NCI-H187 (cell line): ENCODE data around the gene UBE2F.
A peak's percentile ranks its signal among the peaks of the same experiment; 100 is the strongest.

ENCODE experiments used
- DNase-seq, 2 experiments: peaks; one replicate each; lab custom pipeline; 2025; lab: John Stamatoyannopoulos, UW

UBE2F gene

GRCh38 chr2:237966565-237967462 is at the start of gene UBE2F:
Gene UBE2F (plus strand): TSS chr2:237967014. CDS start chr2:237973108, 6,094 bp downstream.
- peak; percentile 59 to 76 for DNase-seq

DNA sequence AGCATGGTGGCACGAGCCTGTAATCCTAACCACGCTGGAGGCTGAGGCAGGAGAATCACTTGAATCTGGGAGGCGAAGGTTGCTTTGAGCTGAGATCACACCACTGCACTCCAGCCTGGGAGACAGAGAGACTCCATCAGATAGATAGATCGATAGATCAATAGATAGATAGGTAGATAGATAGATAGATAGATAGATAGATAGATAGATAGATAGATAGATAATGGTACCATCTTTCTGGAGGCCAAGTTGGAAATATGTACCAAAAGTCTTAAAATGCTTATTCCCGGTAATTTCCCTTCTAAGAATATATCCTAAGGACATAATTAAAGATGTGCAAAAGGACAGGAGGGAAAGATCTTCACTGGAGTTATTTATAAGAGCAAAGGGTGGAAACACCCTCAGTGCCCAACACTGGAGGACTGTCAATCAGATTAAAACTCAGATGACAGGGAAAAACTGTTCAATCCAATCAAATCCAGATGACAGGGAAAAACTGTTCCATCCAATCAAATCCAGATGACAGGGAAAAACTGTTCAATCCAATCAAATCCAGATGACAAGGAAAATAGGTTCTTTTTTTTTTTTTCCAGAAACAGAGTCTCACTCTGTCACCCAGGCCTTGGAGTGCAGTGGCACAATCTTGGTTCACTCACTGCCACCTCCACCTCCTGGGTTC is 49.0 kb upstream of the UBE2F start:
- DNase-seq = no peak

DNA sequence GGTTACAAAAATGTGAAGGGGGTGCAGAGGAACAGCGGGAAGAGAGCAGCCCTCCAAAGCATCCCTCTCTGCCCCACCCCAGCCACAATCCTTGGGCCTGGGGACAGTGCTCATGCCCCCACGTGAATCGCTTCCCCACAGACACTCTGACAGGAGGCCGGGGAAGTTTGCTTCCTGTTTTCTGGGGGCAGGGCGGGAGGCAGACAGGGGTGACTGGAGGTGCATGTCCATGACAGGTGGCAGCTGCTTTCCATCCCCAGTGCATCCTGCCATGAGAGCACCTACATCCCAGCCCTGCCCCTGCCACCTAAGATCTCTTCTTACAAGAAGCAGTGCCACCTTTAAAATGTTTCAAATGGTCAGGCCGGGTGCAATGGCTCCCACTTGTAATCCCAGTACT is 47.2 kb upstream of the UBE2F start:
- DNase-seq = no peak

- no peak for DNase-seq
These were observed 46.1 kb upstream of the UBE2F start for GRCh38 chr2:237920673-237921072.

- no peak for DNase-seq
These were observed 44.8 kb upstream of the UBE2F start for GRCh38 chr2:237921967-237922492.

GRCh38 chr2:237922641-237923361 is 44.0 kb upstream of the UBE2F start:
- DNase-seq = no peak

GRCh38 chr2:237923481-237924163 is 43.2 kb upstream of the UBE2F start:
- DNase-seq = no peak

GRCh38 chr2:237924164-237924534 is 42.7 kb upstream of the UBE2F start:
- DNase-seq = no peak

DNA sequence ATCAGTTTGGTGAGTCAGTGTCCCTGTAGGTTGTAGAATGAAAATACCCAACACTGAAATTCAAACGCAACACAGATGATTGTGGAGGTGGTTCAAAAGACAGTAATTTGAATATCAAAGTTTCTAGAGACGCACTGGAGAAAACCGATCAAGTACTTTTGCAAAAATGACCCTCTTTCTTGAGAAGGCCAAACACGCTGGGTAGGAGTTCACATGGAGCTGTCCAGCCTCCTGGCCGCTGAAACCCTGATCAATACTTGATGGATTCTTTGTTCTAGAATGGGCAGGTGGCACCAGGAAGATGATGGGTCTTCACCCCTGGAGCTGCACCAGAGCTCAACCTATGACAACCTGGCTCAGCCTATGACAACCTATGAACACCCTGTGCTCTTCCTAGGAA is 39.7 kb upstream of the UBE2F start:
- DNase-seq = no peak

- no peak for DNase-seq
These were observed 38.8 kb upstream of the UBE2F start for GRCh38 chr2:237927986-237928385.

DNA sequence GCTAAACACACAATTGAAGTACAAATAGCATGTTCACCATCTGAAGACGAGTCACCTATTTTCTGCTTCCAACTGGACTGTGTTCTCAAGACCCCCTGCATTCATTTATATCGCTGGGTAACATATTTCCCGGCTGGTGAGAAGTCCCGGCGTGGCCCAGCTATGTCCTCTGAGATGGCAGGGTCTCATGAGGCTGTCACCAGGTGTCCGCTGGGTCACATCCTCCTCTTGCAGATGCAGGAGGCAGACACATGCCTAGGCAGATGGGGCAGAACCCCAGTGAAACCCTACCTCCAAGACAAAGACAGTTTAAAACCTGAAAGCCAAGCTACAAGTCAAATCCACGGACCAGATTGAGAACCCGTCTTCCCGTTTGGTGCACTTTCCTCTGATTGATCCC is 36.8 kb upstream of the UBE2F start:
- DNase-seq = no peak

DNA sequence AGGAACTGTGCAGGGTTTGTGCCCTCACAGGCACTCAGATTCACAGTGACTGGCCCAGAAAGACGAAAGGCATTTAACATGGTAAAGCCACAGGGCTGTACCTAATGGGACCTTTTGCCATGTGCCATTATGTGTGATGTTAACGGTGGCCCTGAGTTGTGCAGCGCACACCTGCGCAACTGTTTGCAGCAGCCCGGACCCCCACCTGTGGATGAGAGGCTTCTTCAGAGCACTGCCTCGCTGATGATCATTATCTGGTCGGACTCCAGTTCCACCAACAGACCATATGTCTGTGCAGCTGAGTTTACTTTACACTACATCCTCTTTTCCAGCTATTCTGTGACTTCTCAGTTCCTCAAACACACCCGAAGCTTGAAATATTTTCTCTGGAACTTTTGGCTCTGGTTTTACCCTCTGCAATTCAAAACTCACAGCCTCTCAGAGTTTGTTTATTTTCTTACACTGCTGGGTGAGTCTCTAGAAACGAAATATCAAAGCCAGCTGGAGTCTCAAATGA is 35.6 kb upstream of the UBE2F start:
- DNase-seq = no peak

GRCh38 chr2:237932731-237933131 is 34.1 kb upstream of the UBE2F start:
- DNase-seq = no peak

- no peak for DNase-seq
These were observed 32.6 kb upstream of the UBE2F start for GRCh38 chr2:237934186-237934585.

DNA sequence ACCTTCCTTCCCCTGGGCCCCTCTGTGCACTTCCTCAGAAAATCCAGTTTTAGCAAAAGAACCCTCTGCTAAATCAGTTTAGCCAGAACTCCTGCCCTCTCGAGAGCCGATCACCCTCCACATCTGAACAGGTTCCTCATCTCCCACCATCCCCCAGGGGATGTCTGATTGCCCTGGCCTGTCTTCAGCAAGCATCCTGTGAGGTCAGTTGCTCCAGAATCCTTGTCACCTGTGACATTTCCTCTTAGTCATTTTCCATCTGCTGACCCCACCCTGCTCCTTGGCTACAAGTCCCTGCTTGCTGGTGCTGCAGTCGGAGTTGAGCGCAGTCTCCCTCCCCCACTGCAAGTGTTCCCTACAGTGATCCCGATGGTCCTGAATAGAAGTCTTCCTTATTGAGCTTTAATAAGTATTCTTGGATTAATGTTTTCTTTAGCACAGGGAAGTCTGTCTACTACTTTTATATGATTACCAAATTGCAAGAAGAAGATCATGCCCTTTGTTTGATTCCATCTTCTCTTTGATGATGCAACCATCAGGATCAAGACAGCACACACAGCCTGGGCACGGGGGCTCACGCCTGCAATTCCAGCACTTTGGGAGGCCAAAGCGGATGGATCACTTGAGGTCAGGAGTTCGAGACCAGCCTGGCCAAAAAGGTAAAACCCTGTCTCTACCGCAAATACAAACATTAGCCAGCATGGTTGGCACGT is 30.9 kb upstream of the UBE2F start:
- DNase-seq = no peak

DNA sequence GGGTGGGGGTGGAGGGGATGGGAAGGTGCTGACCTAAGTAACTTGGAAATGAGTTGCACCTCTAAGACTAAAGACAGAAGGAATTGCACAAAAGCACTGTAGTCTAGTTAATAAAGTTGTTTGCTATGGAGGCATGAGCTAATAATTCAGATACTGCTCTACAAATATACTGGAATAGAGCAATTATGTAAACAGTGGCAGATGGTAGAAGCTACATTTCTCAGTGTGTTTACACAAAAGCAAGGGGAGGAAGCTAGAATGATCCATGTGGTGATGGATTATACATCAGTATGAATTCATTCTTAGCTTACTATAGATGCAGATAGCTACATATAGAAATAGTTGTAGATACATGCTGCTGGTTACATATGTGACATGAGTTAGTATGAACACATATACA is 27.6 kb upstream of the UBE2F start:
- no peak for DNase-seq

DNA sequence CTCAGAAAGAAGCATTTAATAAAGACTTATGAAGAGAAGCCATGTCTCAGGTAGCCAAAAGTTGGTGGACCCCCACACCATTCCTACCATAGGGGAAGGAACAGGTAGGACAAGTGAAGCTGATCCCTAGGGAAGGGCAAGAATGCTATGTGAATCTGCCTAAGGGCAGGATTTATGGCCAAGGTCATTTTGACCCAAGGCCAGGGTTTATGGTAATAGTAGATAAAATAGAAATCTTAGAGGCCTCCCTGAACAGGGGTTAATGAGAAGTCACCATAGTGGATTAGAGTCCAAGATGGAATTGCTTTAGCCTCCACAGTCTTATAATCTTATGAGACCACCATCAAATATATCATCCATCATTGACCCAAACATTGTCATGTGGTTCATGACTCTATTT is 26.0 kb upstream of the UBE2F start:
- no peak for DNase-seq

GRCh38 chr2:237941239-237941638 is 25.6 kb upstream of the UBE2F start:
- DNase-seq = no peak

- no peak for DNase-seq
These were observed 24.3 kb upstream of the UBE2F start for GRCh38 chr2:237942513-237942899.

DNA sequence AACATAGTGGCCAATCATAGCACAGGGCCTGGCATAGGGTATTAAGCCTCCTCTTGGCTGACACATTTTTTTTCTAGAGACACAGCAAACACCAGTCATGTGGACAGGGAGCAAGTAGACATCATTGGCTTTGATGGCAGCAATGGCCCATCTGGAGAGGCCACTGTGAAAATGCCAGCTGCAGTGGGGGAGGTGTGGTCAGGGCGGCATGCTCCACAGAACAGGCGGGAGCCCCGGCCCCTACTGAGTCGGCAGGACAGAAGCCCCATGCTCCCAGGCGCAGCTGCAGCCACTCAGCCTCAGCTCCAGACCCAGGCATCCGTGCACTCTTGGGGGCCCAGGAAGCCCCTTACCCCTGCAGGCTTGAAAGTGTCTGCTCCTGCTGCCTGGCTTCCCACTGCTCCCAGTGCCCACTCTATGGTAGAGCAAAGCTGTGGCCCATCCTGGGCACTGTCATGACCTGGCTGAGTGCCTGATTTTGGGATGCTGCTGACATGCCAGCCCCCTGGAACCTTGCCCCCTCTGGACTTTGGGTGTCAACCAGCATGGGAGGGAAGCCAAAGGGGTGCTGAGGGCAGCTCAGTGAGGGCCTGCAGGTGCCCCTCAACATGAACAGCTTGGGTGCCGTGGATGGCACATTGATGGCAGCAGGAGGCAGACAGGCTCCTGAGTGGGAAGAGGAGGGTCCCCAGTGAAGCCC is 23.3 kb upstream of the UBE2F start:
- no peak for DNase-seq
